Measurements from ENCODE around the gene USP8.

USP8 gene

GRCh38 chr15:50546566-50546965, 122.4 kb downstream of the USP8 start, which contains the start of gene USP50:
USP50 (minus strand) TSS chr15:50546666; CDS start chr15:50546525, 141 bp downstream.
- no peak for DNase-seq

DNA sequence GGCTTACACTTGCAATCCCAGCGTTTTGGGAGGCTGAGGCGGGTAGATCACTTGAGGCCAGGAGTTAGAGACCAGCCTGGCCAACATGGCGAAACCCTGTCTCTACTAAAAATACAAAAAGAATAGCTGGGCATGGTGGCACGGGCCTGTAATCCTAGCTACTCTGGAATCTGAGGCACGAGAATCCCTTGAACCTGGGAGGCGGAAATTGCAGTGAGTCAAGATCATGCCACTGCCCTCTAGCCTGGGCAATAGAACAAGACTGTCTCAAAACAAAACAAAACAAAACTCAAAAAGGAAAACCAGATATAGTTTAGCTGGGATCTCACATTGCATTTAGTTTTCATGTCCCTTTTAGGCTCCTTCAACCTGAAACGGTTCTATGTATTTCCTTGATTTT, 125.1 kb downstream of the USP8 start:
- DNase-seq = no peak

- DNase-seq = no peak
These were observed 128.0 kb downstream of the USP8 start for GRCh38 chr15:50552238-50552637.

DNA sequence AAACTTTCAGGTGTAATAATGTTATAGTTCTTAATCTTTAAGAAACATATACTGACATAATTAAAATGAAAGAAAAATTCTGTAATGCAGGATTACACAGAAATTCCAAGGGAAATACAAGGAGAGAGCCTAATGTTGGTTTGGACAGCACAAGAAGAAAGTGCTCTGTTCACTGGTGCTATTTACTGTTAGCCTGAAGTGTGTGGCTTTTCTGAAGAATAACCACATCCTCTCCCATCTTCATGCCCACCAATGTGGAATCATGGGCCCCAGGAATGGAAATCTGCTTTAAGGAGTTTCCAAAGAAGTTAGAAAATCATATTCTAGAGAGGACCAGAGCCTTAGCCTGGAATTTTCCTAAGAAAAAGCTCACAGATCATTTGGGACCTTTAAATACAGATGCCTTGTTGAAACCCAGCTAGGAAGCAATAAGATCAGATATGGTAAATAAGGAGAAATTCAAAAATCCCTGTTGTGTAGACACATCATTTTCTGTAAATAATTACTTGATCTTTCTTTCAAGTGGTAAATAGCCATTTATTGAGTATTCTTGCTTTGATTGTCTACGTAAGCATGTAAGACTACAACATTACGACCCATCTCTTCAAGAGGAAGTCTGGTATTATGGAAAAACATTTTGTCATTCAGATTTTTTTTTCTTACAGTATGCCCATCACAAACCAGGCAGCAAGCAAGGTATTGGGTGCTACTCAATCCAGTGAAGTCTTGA, 132.6 kb downstream of the USP8 start:
- DNase-seq = no peak

- no peak for DNase-seq
These were observed 133.8 kb downstream of the USP8 start for GRCh38 chr15:50558012-50558411.

- no peak for DNase-seq
These were observed 138.8 kb downstream of the USP8 start for GRCh38 chr15:50562735-50563640.

DNA sequence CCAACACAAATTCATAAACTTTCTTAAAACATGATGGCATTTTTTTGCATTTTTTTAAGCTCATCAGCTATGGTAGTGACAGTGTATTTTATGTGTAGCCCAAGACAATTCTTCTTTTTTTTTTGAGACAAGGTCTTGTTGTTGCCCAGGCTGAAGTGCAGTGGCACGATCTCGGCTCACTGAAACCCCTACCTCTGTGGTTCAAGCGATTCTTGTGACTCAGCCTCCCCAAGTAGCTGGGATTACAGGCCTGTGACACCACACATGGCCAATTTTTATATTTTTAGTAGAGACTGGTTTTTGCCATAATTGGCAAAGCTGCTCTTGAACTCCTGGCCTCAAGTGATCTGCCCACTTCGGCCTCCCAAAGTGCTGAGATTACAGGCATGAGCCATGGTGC, 139.6 kb downstream of the USP8 start:
- no peak for DNase-seq

All from NCI-H526 (cell line).